HT-29 (cell line): ENCODE data around the gene NUCB1. TPM values are rescaled to one million over a fixed set of nuclear protein-coding genes. Genes with fewer than 3 reads are reported as not detected.

ENCODE experiments used
- small RNA-seq: library from RNA; depleted of rRNA; stranded (forward); fragments of <200 nt; gene quantifications from one replicate; pipeline ENCODE3, GENCODE V24; 2014
- total RNA-seq: library from RNA; depleted of rRNA; stranded (reverse); fragments of >200 nt; shearing (Covaris generic); gene quantifications from 2 replicates; pipeline ENCODE4 v1.2.3, GENCODE V29; 2014; rRNA removed

The NUCB1 gene
- total RNA-seq, 1 experiment from 2014 or later: 185 TPM

Small RNA genes within 50 kb of the gene (small RNA-seq; reads per million reads assigned to genes)
- not detected for gene AC026803.1

Other genes with a start within 250 kb of the NUCB1 start
- not detected in 2 replicates for gene NTN5, start 227.3 kb upstream of the NUCB1 start, total RNA-seq
- 14.3 and 21.0 TPM in 2 replicates for gene FUT2, start 204.3 kb upstream of the NUCB1 start, total RNA-seq
- gene MAMSTR, start 180.6 kb upstream of the NUCB1 start, total RNA-seq: 0.73 and 0.84 TPM in 2 replicates
- 0.34 and 0.61 TPM in 2 replicates for gene RASIP1, start 159.7 kb upstream of the NUCB1 start, total RNA-seq
- 0.05 and 0.58 TPM in 2 replicates for gene IZUMO1, start 153.4 kb upstream of the NUCB1 start, total RNA-seq
- 4.6 and 6.3 TPM in 2 replicates for gene FUT1, start 147.7 kb upstream of the NUCB1 start, total RNA-seq
- gene FGF21, start 144.8 kb upstream of the NUCB1 start, total RNA-seq: not detected in 2 replicates
- gene BCAT2, start 89.3 kb upstream of the NUCB1 start, total RNA-seq: 62.8 and 65.7 TPM in 2 replicates
- gene HSD17B14, start 63.8 kb upstream of the NUCB1 start, total RNA-seq: not detected in 2 replicates
- gene PLEKHA4, start 31.7 kb upstream of the NUCB1 start, total RNA-seq: 3.9 and 5.4 TPM in 2 replicates
- 152 and 165 TPM in 2 replicates for gene PPP1R15A, start 27.9 kb upstream of the NUCB1 start, total RNA-seq
- not detected in 2 replicates for gene TULP2, start 1.6 kb upstream of the NUCB1 start, total RNA-seq
- gene DHDH, start 33.4 kb downstream of the NUCB1 start, total RNA-seq: 0.10 and 0.42 TPM in 2 replicates
- gene BAX, start 54.6 kb downstream of the NUCB1 start, total RNA-seq: 185 and 213 TPM in 2 replicates
- gene FTL, start 65.0 kb downstream of the NUCB1 start, total RNA-seq: 5,979 and 6,365 TPM in 2 replicates
- 67.1 and 71.5 TPM in 2 replicates for gene GYS1, start 93.0 kb downstream of the NUCB1 start, total RNA-seq
- gene RUVBL2, start 93.6 kb downstream of the NUCB1 start, total RNA-seq: 562 and 566 TPM in 2 replicates
- not detected in 2 replicates for gene LHB, start 116.8 kb downstream of the NUCB1 start, total RNA-seq
- gene CGB3, start 124.0 kb downstream of the NUCB1 start, total RNA-seq: not detected in 2 replicates
- gene CGB2, start 131.6 kb downstream of the NUCB1 start, total RNA-seq: not detected in 2 replicates
- 1.5 TPM in 1 of 2 replicates, not detected in the other for gene CGB1, start 136.6 kb downstream of the NUCB1 start, total RNA-seq
- not detected in 2 replicates for gene CGB5, start 143.5 kb downstream of the NUCB1 start, total RNA-seq
- not detected in 2 replicates for gene CGB8, start 148.8 kb downstream of the NUCB1 start, total RNA-seq
- gene CGB7, start 157.4 kb downstream of the NUCB1 start, total RNA-seq: not detected in 2 replicates
- gene NTF4, start 164.5 kb downstream of the NUCB1 start, total RNA-seq: 0.29 TPM in 1 of 2 replicates, not detected in the other
- not detected in 2 replicates for gene KCNA7, start 172.4 kb downstream of the NUCB1 start, total RNA-seq
- gene SNRNP70, start 185.1 kb downstream of the NUCB1 start, total RNA-seq: 994 and 1,107 TPM in 2 replicates
- gene LIN7B, start 214.1 kb downstream of the NUCB1 start, total RNA-seq: 12.0 and 19.9 TPM in 2 replicates
- 5.9 and 6.0 TPM in 2 replicates for gene C19orf73, start 218.8 kb downstream of the NUCB1 start, total RNA-seq
- gene PPFIA3, start 219.2 kb downstream of the NUCB1 start, total RNA-seq: 22.9 and 30.1 TPM in 2 replicates